AG04449 (cell line): ENCODE results near the gene CARD18.

Experiments used
- CTCF ChIA-PET: fragments of 350-600 bp; formaldehyde crosslinking; extraction: SDS; loops from one replicate; lab custom pipeline; 2021; ENCODE audit warnings: antibody characterized with exemption; lab: Yijun Ruan, JAX
- POLR2A ChIA-PET: fragments of 400-600, 350-600 bp; formaldehyde crosslinking; extraction: SDS; loops from one replicate; lab custom pipeline; 2020; ENCODE audit warnings: antibody characterized with exemption, inconsistent platforms; lab: Yijun Ruan, JAX
- DNase-seq: peaks from one replicate; pipeline ENCODE4 v3.0.0-alpha.2; 2010; ENCODE audit warnings: low read depth, low spot score
- H3K4me3 ChIP-seq: 2 replicates; pipeline ENCODE4 v1.5.1; 2011; ENCODE audit warnings: low read depth, mild to moderate bottlenecking, control low read depth, low read length
- TF ChIP-seq, protein P1 (sequence below): IDR thresholded peaks from one replicate; pipeline ENCODE4 v1.5.1; 2011; ENCODE audit warnings: mild to moderate bottlenecking, moderate library complexity, low read length, control low read depth, inconsistent platforms; ENCODE audit not compliant: insufficient read depth; ENCODE audit errors: missing control alignments

Gene CARD18

DNA sequence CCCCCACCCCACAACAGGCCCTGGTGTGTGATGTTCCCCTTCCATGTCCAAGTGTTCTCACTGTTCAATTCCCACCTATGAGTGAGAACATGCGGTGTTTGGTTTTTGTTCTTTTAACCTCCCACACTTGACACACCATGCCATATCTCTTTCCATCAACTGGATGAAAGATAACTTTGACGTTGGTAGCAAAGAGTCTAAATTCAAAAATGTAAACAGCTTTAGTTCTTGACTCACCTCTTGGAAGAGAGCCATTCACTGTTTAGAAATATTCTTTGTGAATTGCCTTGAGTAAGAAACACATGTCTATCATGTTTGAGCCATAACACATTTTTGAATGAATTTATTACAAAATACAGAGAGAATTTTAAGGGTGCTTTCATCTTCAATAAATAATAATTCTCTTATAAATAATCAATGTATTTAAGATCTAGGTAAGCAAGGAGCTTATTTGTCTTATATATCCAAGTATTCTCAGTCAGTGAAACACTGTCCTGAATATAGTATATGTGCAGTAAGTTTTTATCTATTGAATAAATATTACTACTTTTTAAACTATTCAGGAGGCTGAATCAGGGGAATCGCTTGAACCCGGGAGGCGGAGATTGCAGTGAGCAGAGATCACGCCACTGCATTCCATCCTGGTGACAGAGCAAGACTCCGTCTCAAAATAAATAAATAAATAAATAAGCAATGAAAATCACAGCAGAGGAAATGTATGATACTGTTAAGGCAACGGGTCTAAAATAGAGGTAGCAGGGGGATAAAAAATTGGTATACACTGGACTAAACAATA, 6.7 kb downstream of the CARD18 start:
- H3K4me3 ChIP-seq: no peak overlapping the region
- TF ChIP-seq, protein P1, sequence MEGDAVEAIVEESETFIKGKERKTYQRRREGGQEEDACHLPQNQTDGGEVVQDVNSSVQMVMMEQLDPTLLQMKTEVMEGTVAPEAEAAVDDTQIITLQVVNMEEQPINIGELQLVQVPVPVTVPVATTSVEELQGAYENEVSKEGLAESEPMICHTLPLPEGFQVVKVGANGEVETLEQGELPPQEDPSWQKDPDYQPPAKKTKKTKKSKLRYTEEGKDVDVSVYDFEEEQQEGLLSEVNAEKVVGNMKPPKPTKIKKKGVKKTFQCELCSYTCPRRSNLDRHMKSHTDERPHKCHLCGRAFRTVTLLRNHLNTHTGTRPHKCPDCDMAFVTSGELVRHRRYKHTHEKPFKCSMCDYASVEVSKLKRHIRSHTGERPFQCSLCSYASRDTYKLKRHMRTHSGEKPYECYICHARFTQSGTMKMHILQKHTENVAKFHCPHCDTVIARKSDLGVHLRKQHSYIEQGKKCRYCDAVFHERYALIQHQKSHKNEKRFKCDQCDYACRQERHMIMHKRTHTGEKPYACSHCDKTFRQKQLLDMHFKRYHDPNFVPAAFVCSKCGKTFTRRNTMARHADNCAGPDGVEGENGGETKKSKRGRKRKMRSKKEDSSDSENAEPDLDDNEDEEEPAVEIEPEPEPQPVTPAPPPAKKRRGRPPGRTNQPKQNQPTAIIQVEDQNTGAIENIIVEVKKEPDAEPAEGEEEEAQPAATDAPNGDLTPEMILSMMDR: no peak
- DNase-seq: no peak
- ChIA-PET POLR2A (no interaction called here), CTCF (no interaction called here)

DNA sequence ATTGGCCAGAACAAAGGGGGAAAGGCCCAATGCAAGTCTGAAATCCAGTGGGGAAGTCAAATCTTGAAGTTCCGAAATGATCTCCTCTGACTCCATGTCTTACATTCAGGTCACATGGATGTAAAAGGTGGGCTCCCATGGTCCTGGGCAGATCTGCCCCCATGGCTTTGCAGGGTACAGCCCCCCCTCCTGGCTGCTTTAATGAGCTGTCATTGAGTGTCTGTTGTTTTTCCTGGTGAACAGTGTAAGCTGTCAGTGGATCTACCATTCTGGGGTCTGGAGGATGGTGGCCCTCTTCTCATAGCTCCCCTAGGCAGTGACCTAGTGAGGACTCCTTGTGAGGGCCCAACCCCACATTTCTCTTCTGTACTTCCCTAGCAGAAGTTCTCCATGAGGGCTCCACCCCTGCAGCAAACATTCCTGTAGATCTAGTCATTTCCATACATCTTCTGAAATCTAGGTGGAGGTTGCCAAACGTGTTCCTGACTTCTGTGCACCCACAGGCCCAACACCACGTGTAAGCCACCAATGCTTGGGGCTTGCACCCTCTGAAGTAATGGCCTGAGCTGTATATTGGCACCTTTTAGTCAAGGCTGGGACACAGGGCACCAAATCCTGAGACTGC, 9.3 kb downstream of the CARD18 start:
- DNase-seq: no peak
- TF ChIP-seq, protein P1: no peak
- H3K4me3 ChIP-seq: no peak overlapping the region
- ChIA-PET POLR2A (no interaction called here), CTCF (no interaction called here)

DNA sequence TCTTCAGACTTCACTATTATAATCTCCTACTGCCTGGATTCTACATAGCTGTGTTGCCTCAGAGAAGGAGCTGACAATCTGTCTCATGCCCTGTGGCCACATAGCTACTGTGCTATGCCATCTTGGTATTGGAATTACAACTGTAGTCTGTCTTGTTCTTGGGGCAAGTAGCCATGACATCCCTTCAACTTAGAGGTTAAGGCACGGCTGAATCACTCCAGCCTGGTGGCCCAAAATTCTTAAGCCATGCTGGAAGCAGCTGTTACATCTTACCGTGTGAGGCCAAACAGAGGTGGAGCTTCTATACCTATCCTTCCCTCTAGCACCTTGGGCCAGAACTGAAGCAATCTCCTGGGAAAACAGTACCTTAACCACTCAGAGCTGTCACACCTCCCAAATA, 14.8 kb downstream of the CARD18 start:
- ChIA-PET CTCF (no interaction called here), POLR2A (no interaction called here)
- H3K4me3 ChIP-seq: no peak overlapping the region
- DNase-seq: no peak
- TF ChIP-seq, protein P1: no peak

DNA sequence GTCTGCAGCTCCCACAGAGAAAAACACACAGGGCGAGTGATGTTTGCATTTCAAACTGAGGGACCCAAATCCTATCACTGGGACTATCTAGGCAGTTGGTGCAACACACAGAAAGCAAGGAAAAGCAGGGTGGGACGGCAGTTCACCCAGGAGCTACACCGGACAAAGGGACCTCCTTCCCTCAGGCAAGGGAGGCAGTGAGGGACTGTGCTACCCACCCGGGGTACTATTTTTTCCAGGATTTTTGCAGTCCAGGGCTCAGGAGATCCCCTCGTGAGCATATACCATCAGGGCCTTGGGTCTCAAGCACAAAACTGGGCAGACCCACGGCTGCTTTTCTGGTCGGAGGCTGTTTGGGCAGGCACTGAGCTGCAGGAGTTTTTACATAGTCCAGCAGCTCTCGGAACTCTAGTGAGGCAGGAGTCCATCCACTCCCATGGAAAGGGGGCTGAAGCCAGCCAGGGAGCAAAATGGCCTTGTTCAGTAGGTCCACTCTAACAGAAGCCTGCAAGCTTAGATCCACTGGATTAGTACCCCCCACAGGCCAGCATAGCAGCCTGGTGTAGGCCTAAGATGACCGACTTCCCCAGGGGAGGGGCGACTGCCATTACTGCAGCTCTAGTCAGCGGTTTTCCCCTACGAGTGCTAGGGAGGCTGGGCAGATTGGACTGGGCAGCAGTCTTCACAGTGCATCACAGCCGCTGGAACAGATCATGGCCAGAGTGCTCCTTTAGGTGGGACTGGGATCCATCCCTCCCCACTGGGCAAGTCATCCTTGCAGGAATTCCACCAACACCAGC, 28.2 kb downstream of the CARD18 start:
- DNase-seq: no peak
- POLR2A ChIA-PET: no interaction called here
- TF ChIP-seq, protein P1: no peak
- H3K4me3 ChIP-seq: no peak overlapping the region
- CTCF ChIA-PET: no interaction called here

DNA sequence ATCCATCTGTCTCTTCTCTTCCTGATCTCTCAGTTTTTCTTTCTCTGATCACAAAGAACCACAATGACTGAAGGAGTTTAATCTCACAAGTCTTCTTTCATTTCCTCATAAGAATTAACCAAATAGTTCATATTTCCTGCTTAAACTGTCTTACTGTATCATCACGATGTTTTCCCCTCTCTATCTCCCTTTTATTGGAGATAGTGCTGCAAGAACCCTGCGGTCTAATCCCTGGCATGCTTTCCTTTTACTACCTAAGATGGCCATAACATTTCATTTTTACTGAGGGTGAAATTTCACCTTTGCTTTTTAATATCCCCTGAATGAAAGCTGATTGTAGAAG, 28.9 kb downstream of the CARD18 start:
- ChIA-PET CTCF (no interaction called here), POLR2A (no interaction called here)
- no peak for DNase-seq
- TF ChIP-seq, protein P1: no peak
- no peak overlapping the region for H3K4me3 ChIP-seq
